Tibial artery (tissue), 4 donors: ENCODE results near the gene DHRS3.

Experiments used
- DNase-seq, 2 donors: peaks; one replicate each; pipeline ENCODE4 v3.0.0-alpha.2; 2019
- H3K27ac ChIP-seq, 2 donors: fragments of 200-600 bp; sonication (generic) in 1 of 2; 1 replicate in 1 of 2; 2 replicates in 1 of 2; pipeline ENCODE4 v1.5.1; 2018 to 2019; ENCODE audit warnings: mild to moderate bottlenecking in 1 of 2
- H3K27me3 ChIP-seq, 2 donors: fragments of 200-600 bp; sonication (generic) in 1 of 2; one replicate each; pipeline versions ENCODE4 v1.5.1 to v1.6.0; 2016 to 2019
- H3K36me3 ChIP-seq, 3 donors: fragments of 200-600 bp; sonication (generic) in 2 of 3; one replicate each; pipeline ENCODE4 v1.5.1; 2016 to 2019; ENCODE audit warnings: mild to moderate bottlenecking in 2 of 3
- H3K4me1 ChIP-seq, 4 donors: fragments of 200-600 bp; sonication (generic) in 2 of 4; 1 replicate in 3 of 4; 2 replicates in 1 of 4; pipeline ENCODE4 v1.5.1; 2016 to 2019
- H3K4me3 ChIP-seq, 2 donors: fragments of 200-600 bp; sonication (generic) in 1 of 2; 1 replicate in 1 of 2; 2 replicates in 1 of 2; pipeline ENCODE4 v1.5.1; 2018 to 2019; ENCODE audit warnings: mild to moderate bottlenecking in 2 of 2
- H3K9me3 ChIP-seq, 3 donors: fragments of 200-600 bp; sonication (generic) in 1 of 3; one replicate each; pipeline ENCODE4 v1.5.1; 2016 to 2019
- CTCF ChIP-seq, 2 experiments: fragments of 200-600 bp in 1 of 2; fragments of 450-650 bp in 1 of 2; IDR thresholded peaks; one replicate each; pipeline ENCODE4 v1.5.1; 2017 to 2019; ENCODE audit warnings: antibody characterized with exemption in 2 of 2, mild to moderate bottlenecking in 1 of 2, moderate library complexity in 1 of 2
- intact Hi-C: fragments of 100-400 bp; cut with DNase I; formaldehyde crosslinking; loops from one replicate; pipeline ENCODE4 v1.15.0; 2023; ENCODE audit warnings: low total_unique reads

Gene DHRS3

GRCh38 chr1:12609469-12610003 lies 8.5 kb downstream of the DHRS3 start:
- intact Hi-C loops = loop anchor here (10.0 kb wide), 1 partner anchor 155 kb away; no protein-coding TSS in a partner anchor

GRCh38 chr1:12608311-12608957 lies 9.6 kb downstream of the DHRS3 start:
- Histone ChIP-seq H3K27me3 (no peaks in the 10 kb centered on the region), H3K36me3 (peaks cover 0 to 51% (median 17%) of the 10 kb centered on the region in 3 donors), H3K4me1 (peaks cover 0 to 35% (median 13%) of the 10 kb centered on the region in 4 donors), H3K9me3 (no peaks in the 10 kb centered on the region), H3K27ac (no peak overlapping the region), H3K4me3 (no peak overlapping the region)
- no peak for TF ChIP-seq CTCF (IDR thresholded peaks at IDR 0.05)
- no peak for DNase-seq
- intact Hi-C loops = no loop called here

More at GRCh38 chr1:12609469-12610003, 8.5 kb downstream of the DHRS3 start:
- H3K36me3 ChIP-seq = peaks cover 0 to 42% (median 17%) of the 10 kb centered on the region in 3 donors
- H3K27me3 ChIP-seq = no peaks in the 10 kb centered on the region
- peaks cover 0 to 35% (median 17%) of the 10 kb centered on the region in 4 donors for H3K4me1 ChIP-seq
- H3K9me3 ChIP-seq = no peaks in the 10 kb centered on the region
- TF ChIP-seq CTCF (IDR thresholded peaks at IDR 0.05) = no peak
- DNase-seq = no peak
- no peak overlapping the region for H3K27ac ChIP-seq
- H3K4me3 ChIP-seq = no peak overlapping the region

- Histone ChIP-seq H3K4me1 (peaks cover 0 to 34% (median 22%) of the 10 kb centered on the region in 4 donors), H3K9me3 (no peaks in the 10 kb centered on the region), H3K27ac (no peak overlapping the region), H3K4me3 (no peak overlapping the region), H3K36me3 (peaks cover 0 to 59% (median 9%) of the 10 kb centered on the region in 3 donors), H3K27me3 (no peaks in the 10 kb centered on the region)
- TF ChIP-seq CTCF (IDR thresholded peaks at IDR 0.05) = no peak
- no peak for DNase-seq
- intact Hi-C loops = no loop called here
These were observed 10.7 kb downstream of the DHRS3 start for GRCh38 chr1:12607263-12607662.

- Histone ChIP-seq H3K27ac (no peak overlapping the region), H3K4me3 (no peak overlapping the region), H3K27me3 (no peaks in the 10 kb centered on the region), H3K9me3 (no peaks in the 10 kb centered on the region), H3K4me1 (peaks cover 0 to 50% (median 42%) of the 10 kb centered on the region in 4 donors), H3K36me3 (peaks cover 0 to 48% (median 0%) of the 10 kb centered on the region in 3 donors)
- DNase-seq = no peak
- intact Hi-C loops = no loop called here
- TF ChIP-seq CTCF (IDR thresholded peaks at IDR 0.05) = no peak
These were observed 13.0 kb downstream of the DHRS3 start for GRCh38 chr1:12604986-12605385.

- H3K9me3 ChIP-seq = no peaks in the 10 kb centered on the region
- H3K4me1 ChIP-seq = peaks cover 0 to 52% (median 46%) of the 10 kb centered on the region in 4 donors
- H3K27me3 ChIP-seq = no peaks in the 10 kb centered on the region
- no peak for TF ChIP-seq CTCF (IDR thresholded peaks at IDR 0.05)
- no peak overlapping the region for H3K4me3 ChIP-seq
- intact Hi-C loops = no loop called here
- DNase-seq = peak; percentile 66 to 72
- H3K27ac ChIP-seq = peak overlapping the region; percentile 55 to 91
- H3K36me3 ChIP-seq = peaks cover 0 to 41% (median 0%) of the 10 kb centered on the region in 3 donors
These were observed 13.7 kb downstream of the DHRS3 start for GRCh38 chr1:12604114-12604874.
